ENCODE data around the gene PGM2L1. TPM values are rescaled to one million over a fixed set of nuclear protein-coding genes. Genes with fewer than 3 reads are reported as not detected.
A peak's percentile ranks its signal among the peaks of the same experiment; 100 is the strongest.
"Not testable (repeated sequence)": the region's sequence is repeated elsewhere in the genome, so short reads cannot be mapped to it uniquely, and the experiment has no call there.

PGM2L1 gene
- total RNA-seq, 3 donors from 2014 or later (not counting 1 experiment from before 2014, with no cell fraction given) = 4.4 to 8.0 (median 6.6) TPM

DNA sequence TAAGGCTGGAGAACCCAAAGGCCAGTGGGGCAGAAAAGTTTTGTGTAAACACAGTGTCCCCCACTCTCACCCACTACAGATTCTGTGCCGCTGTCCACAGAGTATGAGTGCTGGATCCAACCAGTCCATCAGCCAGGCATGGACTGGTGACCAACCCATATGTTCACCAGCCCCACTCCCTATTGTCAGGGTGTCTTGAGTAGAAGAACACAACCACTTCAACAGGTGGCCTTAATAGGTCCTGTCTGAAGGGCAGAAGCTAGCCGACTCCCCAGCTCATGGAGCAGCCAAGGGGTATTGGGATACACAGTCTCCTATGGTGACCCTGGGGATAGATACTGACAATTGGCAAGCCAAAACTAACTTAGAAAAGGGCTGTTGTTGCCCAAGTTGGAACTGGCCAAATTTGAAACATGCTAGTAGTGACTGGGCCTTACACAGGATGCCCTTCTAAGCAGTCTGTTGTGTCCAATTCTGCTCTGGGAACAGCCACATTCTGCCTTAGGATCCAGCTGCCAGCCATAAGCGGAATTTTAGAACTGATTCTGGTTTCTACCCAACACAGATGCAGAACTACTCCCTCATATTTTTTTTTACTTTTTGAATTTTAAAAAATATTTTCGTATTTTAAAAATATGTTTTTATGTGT lies 19.8 kb upstream of the PGM2L1 start:
- intact Hi-C loops (cut with micrococcal nuclease) = no loop called here
- H3K4me3 Mint-ChIP-seq = no peak overlapping the region
- H3K36me3 ChIP-seq (ENCODE audit: control insufficient read depth, insufficient read depth, low read length) = no peaks in the 10 kb centered on the region
- no peaks in the 10 kb centered on the region for H3K9me3 ChIP-seq (ENCODE audit: control insufficient read depth, insufficient read depth, low read length)
- no peak overlapping the region for H3K27ac ChIP-seq (ENCODE audit: low read length)
- no peak for DNase-seq
- no peaks in the 10 kb centered on the region for H3K9me3 Mint-ChIP-seq
- H3K27ac Mint-ChIP-seq = no peak overlapping the region
- TF ChIP-seq, protein P1, sequence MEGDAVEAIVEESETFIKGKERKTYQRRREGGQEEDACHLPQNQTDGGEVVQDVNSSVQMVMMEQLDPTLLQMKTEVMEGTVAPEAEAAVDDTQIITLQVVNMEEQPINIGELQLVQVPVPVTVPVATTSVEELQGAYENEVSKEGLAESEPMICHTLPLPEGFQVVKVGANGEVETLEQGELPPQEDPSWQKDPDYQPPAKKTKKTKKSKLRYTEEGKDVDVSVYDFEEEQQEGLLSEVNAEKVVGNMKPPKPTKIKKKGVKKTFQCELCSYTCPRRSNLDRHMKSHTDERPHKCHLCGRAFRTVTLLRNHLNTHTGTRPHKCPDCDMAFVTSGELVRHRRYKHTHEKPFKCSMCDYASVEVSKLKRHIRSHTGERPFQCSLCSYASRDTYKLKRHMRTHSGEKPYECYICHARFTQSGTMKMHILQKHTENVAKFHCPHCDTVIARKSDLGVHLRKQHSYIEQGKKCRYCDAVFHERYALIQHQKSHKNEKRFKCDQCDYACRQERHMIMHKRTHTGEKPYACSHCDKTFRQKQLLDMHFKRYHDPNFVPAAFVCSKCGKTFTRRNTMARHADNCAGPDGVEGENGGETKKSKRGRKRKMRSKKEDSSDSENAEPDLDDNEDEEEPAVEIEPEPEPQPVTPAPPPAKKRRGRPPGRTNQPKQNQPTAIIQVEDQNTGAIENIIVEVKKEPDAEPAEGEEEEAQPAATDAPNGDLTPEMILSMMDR (IDR thresholded peaks at IDR 0.05) = no peak
- H3K4me1 Mint-ChIP-seq = no peaks in the 10 kb centered on the region
- H3K4me3 ChIP-seq (ENCODE audit: low read length) = no peak overlapping the region
- 92% methylated on average over 3 of the region's 4 CpGs for WGBS (ENCODE audit: insufficient coverage)
- H3K27me3 ChIP-seq (ENCODE audit: control insufficient read depth, insufficient read depth, low read length) = peaks cover 2% of the 10 kb centered on the region
- no peaks in the 10 kb centered on the region for H3K36me3 Mint-ChIP-seq
- H3K27me3 Mint-ChIP-seq (ENCODE audit: low read depth in 2 of 2) = peaks cover 7 to 10% of the 10 kb centered on the region in 2 donors
- ATAC-seq = no peak
- no peaks in the 10 kb centered on the region for H3K4me1 ChIP-seq (ENCODE audit: control insufficient read depth, insufficient read depth, low read length)

DNA sequence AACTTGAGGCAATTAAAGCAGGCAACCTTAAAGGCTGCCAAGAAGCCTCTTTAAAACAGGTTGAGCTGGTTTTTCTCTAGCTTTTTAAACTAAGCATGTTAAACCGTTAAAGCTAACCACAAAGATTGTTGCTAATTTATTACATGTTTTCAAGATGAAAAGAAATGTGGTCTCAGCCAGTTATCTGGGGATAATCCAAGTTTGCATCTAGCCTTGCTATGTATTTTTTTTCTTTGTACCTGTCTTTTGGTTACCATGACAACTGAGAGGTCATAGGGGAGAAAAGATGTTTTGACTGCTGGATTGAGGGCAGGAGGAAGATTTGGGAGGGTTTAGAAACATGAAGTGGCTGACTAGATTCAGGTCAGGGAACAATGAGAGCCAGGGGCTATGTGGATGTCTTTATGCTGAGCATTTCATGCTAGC lies 19.2 kb upstream of the PGM2L1 start:
- H3K27ac ChIP-seq (ENCODE audit: low read length) = no peak overlapping the region
- no CpG with 5 or more reads among the region's 1 CpG for WGBS (ENCODE audit: insufficient coverage)
- Mint-ChIP-seq H3K27ac (no peak overlapping the region), H3K27me3 (ENCODE audit: low read depth in 2 of 2) (peaks cover 13 to 15% of the 10 kb centered on the region in 2 donors), H3K4me1 (no peaks in the 10 kb centered on the region), H3K4me3 (no peak overlapping the region), H3K36me3 (no peaks in the 10 kb centered on the region), H3K9me3 (no peaks in the 10 kb centered on the region)
- H3K9me3 ChIP-seq (ENCODE audit: control insufficient read depth, insufficient read depth, low read length) = no peaks in the 10 kb centered on the region
- H3K4me1 ChIP-seq (ENCODE audit: control insufficient read depth, insufficient read depth, low read length) = no peaks in the 10 kb centered on the region
- H3K4me3 ChIP-seq (ENCODE audit: low read length) = no peak overlapping the region
- H3K36me3 ChIP-seq (ENCODE audit: control insufficient read depth, insufficient read depth, low read length) = no peaks in the 10 kb centered on the region
- TF ChIP-seq, protein P1 (IDR thresholded peaks at IDR 0.05) = no peak
- peak in 1 of 2 donors; percentile 65 for DNase-seq
- intact Hi-C loops (cut with micrococcal nuclease) = no loop called here
- no peak for ATAC-seq
- H3K27me3 ChIP-seq (ENCODE audit: control insufficient read depth, insufficient read depth, low read length) = peaks cover 2% of the 10 kb centered on the region

DNA sequence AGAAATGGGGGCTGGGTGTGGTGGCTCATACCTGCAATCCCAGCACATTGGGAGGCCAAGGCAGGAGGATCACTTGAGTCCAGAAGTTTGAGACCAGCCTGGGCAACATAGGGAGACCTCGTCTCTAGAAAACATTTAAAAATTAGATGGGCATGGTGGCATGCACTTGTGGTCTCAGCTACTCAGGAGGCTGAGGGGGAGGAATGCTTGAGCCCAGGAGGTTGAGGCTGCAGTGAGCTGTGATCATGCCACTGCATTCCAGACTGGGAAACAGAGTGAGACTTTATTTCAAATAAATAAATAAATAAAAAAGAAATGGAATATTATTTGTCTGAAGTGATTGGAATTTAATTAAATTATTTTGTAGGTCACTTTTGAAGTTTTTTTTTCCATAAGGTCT lies 18.7 kb upstream of the PGM2L1 start:
- H3K9me3 Mint-ChIP-seq; H3K27ac ChIP-seq (ENCODE audit: low read length); H3K36me3 Mint-ChIP-seq; H3K36me3 ChIP-seq (ENCODE audit: control insufficient read depth, insufficient read depth, low read length); H3K4me1 ChIP-seq (ENCODE audit: control insufficient read depth, insufficient read depth, low read length); H3K27ac Mint-ChIP-seq; H3K4me3 ChIP-seq (ENCODE audit: low read length); H3K4me3 Mint-ChIP-seq; intact Hi-C loops (cut with micrococcal nuclease); ATAC-seq; H3K4me1 Mint-ChIP-seq; H3K27me3 ChIP-seq (ENCODE audit: control insufficient read depth, insufficient read depth, low read length); H3K9me3 ChIP-seq (ENCODE audit: control insufficient read depth, insufficient read depth, low read length); DNase-seq: not testable (repeated sequence)
- 65% methylated on average over 1 of the region's 1 CpG for WGBS (ENCODE audit: insufficient coverage)
- H3K27me3 Mint-ChIP-seq (ENCODE audit: low read depth in 2 of 2) = peaks cover 18% of the 10 kb centered on the region in 2 donors

DNA sequence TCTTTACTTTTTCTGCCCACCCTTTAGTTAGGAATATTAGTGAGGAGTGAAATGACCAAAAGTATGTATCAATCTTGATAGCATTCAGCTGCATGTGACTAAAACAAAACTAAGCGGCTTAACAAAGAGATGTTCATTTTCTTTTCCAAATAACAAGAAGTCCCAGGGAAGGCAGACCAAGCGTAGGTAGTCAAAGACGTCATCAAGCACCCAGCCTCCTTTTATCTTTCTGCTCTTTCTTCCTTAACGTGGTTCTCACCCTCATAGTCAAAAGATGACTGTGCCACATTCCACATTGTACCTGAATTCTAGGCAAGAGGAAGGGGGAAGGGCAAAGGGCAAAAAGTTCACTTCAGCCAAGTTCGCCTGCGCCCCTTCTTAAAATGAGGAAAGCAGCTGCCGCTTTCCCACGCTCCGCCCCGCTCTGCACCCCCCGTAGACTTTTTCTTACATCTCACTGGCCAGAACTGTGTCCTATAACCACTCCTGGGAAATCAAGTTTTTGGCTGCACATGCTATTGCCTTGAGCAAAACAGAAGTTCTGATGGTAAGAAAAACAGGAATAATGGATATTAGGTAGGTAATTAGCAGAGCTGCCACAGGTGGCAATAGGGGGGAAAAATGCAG lies 14.6 kb upstream of the PGM2L1 start:
- Histone ChIP-seq H3K36me3 (ENCODE audit: control insufficient read depth, insufficient read depth, low read length) (no peaks in the 10 kb centered on the region), H3K27me3 (ENCODE audit: control insufficient read depth, insufficient read depth, low read length) (no peaks in the 10 kb centered on the region), H3K9me3 (ENCODE audit: control insufficient read depth, insufficient read depth, low read length) (no peaks in the 10 kb centered on the region), H3K27ac (ENCODE audit: low read length) (no peak overlapping the region), H3K4me3 (ENCODE audit: low read length) (no peak overlapping the region), H3K4me1 (ENCODE audit: control insufficient read depth, insufficient read depth, low read length) (no peaks in the 10 kb centered on the region)
- no peaks in the 10 kb centered on the region for H3K4me1 Mint-ChIP-seq
- intact Hi-C loops (cut with micrococcal nuclease) = no loop called here
- TF ChIP-seq, protein P1 (IDR thresholded peaks at IDR 0.05) = no peak
- H3K4me3 Mint-ChIP-seq = no peak overlapping the region
- 81% methylated on average over 11 of the region's 11 CpGs for WGBS (ENCODE audit: insufficient coverage)
- H3K27ac Mint-ChIP-seq = no peak overlapping the region
- H3K9me3 Mint-ChIP-seq = no peaks in the 10 kb centered on the region
- no peak for ATAC-seq
- no peaks in the 10 kb centered on the region for H3K36me3 Mint-ChIP-seq
- H3K27me3 Mint-ChIP-seq (ENCODE audit: low read depth in 2 of 2) = peaks cover 22 to 30% of the 10 kb centered on the region in 2 donors
- no peak for DNase-seq

Measured in natural killer cell (primary cell).